WI38 (cell line): ENCODE data around the gene RPS6KA4.

Source experiments
- H3K4me3 ChIP-seq: 2 replicates; pipeline ENCODE4 v1.5.1; 2011; ENCODE audit warnings: low read depth, mild to moderate bottlenecking, control low read depth, low read length
- TF ChIP-seq, protein P1 (sequence below): IDR thresholded peaks from 2 replicates; pipeline ENCODE4 v1.5.1; 2012; ENCODE audit warnings: low read depth, mild to moderate bottlenecking, control low read depth, low read length

RPS6KA4 gene

DNA sequence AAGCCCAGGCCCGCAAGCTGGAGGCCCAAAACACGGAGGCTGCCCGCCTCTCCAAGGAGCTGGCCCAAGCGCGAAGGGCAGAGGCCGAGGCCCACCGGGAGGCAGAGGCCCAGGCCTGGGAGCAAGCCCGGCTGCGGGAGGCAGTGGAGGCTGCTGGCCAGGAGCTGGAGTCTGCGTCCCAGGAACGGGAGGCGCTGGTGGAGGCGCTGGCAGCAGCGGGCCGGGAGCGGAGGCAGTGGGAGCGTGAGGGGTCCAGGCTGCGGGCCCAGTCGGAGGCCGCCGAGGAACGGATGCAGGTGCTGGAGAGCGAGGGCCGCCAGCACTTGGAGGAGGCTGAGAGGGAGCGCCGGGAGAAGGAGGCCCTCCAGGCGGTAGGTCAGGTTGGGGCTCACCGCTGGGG, 14.2 kb upstream of the RPS6KA4 start:
- H3K4me3 ChIP-seq = no peak overlapping the region
- TF ChIP-seq, protein P1, sequence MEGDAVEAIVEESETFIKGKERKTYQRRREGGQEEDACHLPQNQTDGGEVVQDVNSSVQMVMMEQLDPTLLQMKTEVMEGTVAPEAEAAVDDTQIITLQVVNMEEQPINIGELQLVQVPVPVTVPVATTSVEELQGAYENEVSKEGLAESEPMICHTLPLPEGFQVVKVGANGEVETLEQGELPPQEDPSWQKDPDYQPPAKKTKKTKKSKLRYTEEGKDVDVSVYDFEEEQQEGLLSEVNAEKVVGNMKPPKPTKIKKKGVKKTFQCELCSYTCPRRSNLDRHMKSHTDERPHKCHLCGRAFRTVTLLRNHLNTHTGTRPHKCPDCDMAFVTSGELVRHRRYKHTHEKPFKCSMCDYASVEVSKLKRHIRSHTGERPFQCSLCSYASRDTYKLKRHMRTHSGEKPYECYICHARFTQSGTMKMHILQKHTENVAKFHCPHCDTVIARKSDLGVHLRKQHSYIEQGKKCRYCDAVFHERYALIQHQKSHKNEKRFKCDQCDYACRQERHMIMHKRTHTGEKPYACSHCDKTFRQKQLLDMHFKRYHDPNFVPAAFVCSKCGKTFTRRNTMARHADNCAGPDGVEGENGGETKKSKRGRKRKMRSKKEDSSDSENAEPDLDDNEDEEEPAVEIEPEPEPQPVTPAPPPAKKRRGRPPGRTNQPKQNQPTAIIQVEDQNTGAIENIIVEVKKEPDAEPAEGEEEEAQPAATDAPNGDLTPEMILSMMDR = no peak

DNA sequence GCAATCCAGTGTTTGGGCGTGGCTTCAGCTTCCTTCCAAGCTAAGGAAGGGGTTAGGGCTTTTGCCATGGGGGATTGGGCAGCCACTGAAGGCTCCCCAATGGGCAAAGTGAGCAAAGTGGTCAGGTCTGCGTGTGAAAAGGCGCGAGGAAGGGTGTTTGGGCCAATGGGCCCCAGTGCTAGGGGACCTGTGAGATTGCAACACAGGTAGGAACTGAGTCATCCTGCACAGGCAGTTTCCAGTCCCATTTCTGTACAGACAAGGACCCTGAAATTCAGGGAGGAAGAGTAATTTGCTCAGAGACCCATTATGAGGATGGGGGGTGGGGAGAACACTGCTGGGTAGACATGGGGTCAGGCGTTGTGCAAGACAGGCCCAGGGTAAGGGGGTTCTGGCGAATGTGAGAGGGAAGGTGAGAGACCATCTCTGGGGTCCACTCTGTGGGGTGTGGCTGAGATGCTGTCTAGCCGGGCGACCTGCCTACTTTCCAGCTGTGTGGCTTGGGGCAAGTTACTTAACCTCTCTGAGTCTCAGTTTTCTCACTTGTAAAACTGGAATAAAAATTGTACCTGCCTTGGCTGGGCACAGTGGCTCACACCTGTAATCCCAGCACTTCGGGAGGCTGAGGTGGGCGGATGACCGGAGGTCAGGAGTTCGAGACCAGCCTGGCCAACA, 11.6 kb upstream of the RPS6KA4 start:
- no peak overlapping the region for H3K4me3 ChIP-seq
- TF ChIP-seq, protein P1 = no peak

DNA sequence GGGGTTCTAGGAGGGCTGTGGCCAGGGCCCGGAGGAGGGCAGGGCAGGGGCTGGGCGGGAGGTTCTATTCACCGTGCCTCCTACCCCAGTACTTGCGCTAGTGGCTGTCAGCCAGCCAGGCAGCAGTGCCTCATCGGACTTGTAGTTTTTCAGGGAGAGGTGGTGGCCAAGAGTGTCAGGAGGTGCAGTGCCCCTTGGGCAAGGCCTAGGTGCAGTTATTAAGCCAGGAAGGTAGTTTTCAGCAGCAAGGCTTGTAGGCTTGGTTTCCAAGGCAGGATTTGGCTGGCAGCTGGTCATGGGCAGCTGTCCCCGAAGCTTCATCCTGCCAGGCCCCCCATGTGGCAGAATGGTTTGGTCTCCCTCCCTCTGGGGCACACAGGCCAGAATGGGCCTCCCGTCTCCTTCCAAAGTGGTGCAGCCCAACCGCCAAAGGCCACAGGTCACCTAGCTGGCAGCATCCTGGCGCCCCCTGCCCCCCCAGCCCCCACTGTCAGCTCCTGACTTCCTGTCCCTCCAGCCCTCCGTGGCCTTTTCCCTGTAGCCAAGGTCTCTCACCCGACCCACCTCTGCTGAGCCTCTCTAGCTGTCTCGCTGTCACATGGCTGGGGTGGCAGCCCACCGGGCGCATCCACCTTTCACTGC, 10.5 kb upstream of the RPS6KA4 start:
- TF ChIP-seq, protein P1 = no peak
- H3K4me3 ChIP-seq = no peak overlapping the region

DNA sequence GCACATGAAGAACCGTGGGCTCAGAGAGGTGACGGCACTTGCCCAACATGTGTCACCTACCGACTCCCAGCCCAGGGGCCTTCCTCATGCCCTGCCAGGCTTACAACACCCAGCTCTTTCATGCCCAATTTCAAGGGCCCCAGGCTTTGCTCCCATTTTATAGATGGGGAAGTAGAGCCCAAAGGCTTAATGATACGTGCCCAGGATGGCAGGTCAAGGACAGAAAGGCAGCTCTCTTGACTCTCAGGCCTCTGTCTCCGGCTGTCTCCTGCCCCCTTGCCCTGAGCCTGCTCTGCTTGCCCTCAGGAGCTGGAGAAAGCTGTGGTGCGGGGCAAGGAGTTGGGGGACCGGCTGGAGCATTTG, 10.0 kb upstream of the RPS6KA4 start:
- no peak overlapping the region for H3K4me3 ChIP-seq
- TF ChIP-seq, protein P1 = no peak

DNA sequence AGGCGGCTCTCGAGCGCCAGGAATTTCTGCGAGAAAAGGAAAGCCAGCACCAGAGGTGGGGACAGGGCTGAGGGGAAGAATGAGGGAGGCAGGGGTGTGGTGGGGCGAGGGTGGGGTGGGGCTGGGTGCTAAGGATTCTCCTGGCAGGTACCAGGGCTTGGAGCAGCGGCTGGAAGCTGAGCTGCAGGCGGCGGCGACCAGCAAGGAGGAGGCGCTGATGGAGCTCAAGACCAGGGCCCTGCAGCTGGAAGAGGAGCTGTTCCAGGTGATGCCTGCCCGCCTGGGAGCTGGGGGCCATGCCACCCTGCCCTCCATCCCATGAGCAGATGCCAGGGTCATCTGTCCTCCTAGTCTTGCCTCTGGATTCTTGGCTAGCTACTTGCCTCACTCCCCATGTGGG, 9.6 kb upstream of the RPS6KA4 start:
- TF ChIP-seq, protein P1 = no peak
- H3K4me3 ChIP-seq = no peak overlapping the region

DNA sequence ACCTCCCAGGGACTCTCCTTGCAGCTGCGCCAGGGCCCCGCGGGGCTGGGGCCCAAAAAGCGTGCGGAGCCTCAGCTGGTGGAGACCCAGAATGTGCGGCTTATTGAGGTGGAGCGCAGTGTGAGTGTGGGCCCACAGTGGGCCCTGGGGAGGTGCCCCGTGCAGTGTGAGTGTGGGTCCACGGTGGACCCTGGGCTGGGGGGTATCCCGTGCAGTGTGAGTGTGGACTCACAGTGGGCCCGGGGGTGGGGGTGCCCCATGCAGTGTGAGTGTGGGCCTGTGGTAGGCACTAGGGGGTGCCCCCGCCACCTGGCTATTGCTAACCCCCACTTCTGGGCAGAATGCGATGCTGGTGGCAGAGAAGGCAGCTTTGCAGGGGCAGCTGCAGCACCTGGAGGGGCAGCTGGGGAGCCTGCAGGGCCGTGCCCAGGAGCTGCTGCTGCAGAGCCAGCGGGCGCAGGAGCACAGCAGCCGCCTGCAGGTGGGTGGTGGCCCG, 7.8 kb upstream of the RPS6KA4 start:
- no peak overlapping the region for H3K4me3 ChIP-seq
- TF ChIP-seq, protein P1 = no peak

DNA sequence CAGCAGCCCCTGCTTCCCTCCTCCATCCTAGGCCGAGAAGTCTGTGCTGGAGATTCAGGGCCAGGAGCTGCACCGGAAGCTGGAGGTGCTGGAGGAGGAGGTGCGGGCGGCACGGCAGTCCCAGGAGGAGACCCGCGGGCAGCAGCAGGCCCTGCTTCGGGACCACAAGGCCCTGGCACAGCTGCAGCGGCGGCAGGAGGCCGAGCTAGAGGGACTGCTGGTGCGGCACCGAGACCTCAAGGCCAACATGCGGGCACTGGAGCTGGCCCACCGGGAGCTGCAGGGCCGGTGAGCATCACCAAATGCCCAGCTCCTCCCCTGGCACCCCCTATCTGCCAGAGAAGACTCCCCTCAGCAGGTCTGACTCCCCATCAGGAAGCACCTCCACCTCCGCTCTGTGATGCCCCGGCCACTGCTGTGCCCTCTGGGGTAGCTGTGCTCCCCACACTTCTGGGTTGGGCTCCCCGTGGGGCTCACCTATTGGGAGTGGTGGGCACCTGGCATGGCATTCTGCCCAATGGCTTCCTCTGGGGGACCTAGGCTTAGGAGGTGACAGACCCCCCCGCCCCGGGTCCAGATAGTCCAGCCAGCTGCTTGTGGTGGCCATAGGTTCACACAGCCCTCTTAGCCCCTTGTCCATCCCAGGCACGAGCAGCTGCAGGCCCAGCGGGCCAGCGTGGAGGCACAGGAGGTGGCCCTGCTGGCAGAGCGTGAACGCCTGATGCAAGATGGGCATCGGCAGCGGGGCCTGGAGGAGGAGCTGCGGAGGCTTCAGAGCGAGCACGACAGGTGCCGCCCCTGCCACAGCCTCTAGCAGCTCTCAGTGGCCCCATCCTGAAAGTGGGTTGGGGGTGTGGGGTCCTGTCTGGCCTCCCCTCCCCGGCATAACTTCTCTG, 6.6 kb upstream of the RPS6KA4 start:
- TF ChIP-seq, protein P1 = no peak

More for the DNA sequence above, 6.6 kb upstream of the RPS6KA4 start:
- H3K4me3 ChIP-seq = no peak overlapping the region
